Heart right ventricle (tissue), 16 donors: Measurements from ENCODE around the gene CELA2A. TPM values are rescaled to one million over a fixed set of nuclear protein-coding genes. Genes with fewer than 3 reads are reported as not detected.

Experiments
- ATAC-seq, 8 donors: fragments of 200-7000 bp; cut with Tn5 transposase; one replicate each; pipeline ENCODE4 v1.9.1; 2020; ENCODE audit warnings: mild to moderate bottlenecking in 8 of 8, moderate library complexity in 8 of 8, moderate number of reproducible peaks in 1 of 8
- DNase-seq, 2 donors: peaks; one replicate each; pipeline ENCODE4 v3.0.0-alpha.2; 2020
- H3K27ac ChIP-seq, 10 donors: fragments of 200-600 bp; sonication (generic) in 2 of 10; one replicate each; pipeline versions ENCODE4 v1.5.0 to v1.8.0; 2020 to 2022; ENCODE audit warnings: mild to moderate bottlenecking in 3 of 10
- H3K27me3 ChIP-seq, 7 donors: fragments of 200-600 bp; one replicate each; pipeline ENCODE4 v1.8.0; 2021 to 2022; ENCODE audit warnings: mild to moderate bottlenecking in 2 of 7
- H3K36me3 ChIP-seq, 9 donors: fragments of 200-600 bp; sonication (generic) in 1 of 9; one replicate each; pipeline versions ENCODE4 v1.5.0 to v1.8.0; 2020 to 2022; ENCODE audit warnings: mild to moderate bottlenecking in 2 of 9
- H3K4me1 ChIP-seq, 9 donors: fragments of 200-600 bp; sonication (generic) in 1 of 9; one replicate each; pipeline versions ENCODE4 v1.5.0 to v1.8.0; 2020 to 2022; ENCODE audit warnings: mild to moderate bottlenecking in 4 of 9
- H3K4me3 ChIP-seq, 10 donors: fragments of 200-600 bp; sonication (generic) in 2 of 10; one replicate each; pipeline versions ENCODE4 v1.5.0 to v1.8.0; 2020 to 2022; ENCODE audit warnings: mild to moderate bottlenecking in 7 of 10, moderate library complexity in 2 of 10
- H3K9me3 ChIP-seq, 11 donors: fragments of 200-600 bp in 10 of 11; sonication (generic) in 2 of 11; one replicate each; pipeline versions ENCODE4 v1.5.0 to v1.8.0; 2013 to 2022; ENCODE audit warnings: mild to moderate bottlenecking in 2 of 11, control low read depth in 1 of 11, moderate library complexity in 1 of 11
- WGBS, 2 donors: extraction: QIAGEN DNeasy Blood & Tissue Kit; methylation state at CpG; one replicate each; pipeline ENCODE4 v1.1.7; 2013; ENCODE audit warnings: inconsistent platforms in 1 of 2; 5-methylcytosine and 5-hydroxymethylcytosine counted together
- intact Hi-C, 10 donors: fragments of 100-400 bp; cut with DNase I; formaldehyde crosslinking; loops; one replicate each; pipeline versions ENCODE4 v1.11.1 to v1.14.2; 2022
- polyA plus RNA-seq, 2 donors: library from polyadenylated mRNA; stranded (reverse); fragments of 200-250 nt; gene quantifications; one replicate each; pipeline ENCODE4 v1.2.3, GENCODE V29; 2013
- total RNA-seq, 10 donors: library from RNA; stranded (reverse); fragmentation: NEBNext Ultra II Directional in 3 of 10; extraction: Animal tissue kit (Norgen Biotek cat#: 25700) in 3 of 10; gene quantifications; one replicate each; pipeline versions ENCODE4 v1.2.1 to v1.2.4, GENCODE V29; 2021 to 2023
- TF ChIP-seq, protein P1 (sequence below), 9 donors: fragments of 200-600 bp; sonication (generic) in 2 of 9; IDR thresholded peaks; one replicate each; pipeline versions ENCODE4 v1.5.0 to v1.8.0; 2021 to 2022; ENCODE audit warnings: antibody characterized with exemption in 9 of 9, mild to moderate bottlenecking in 5 of 9, moderate library complexity in 1 of 9
- donor health status: Arrhythmogenic right ventricular cardiomyopathy.
- donor health status: ischemic (EF 13 %, LVEDD 7.1; RV severe dilation, severe dysfunction).
- donor health status: healthy with polysubstance abuse.
- donor health status: DM: no; HTN: yes; CAD: no.
- donor health status: DM: no; HTN: no; CAD: no.
- donor health status: ischemic (EF 25% LVEDD 6.9; RV normal size, moderate dysfunction).
- donor health status: ischemic (EF 25% LVEDD 5.7; RV mildly dilated, moderate dysfunction).
- donor health status: healthy.
- donor health status: DM: yes; HTN: yes; CAD: no.
- donor health status: Ischemic cardiomyopathy.
- donor health status: ischemic (EF 35%, LVEDD 5.7; RV mildly dilated, moderate dysfunction).
- donor health status: nonischemic (EF 11% LVEDD 7.7; RV severe dilation, severe dysfunction).
- donor health status: DM: yes; HTN: yes; CAD: no.
- donor health status: PGD.
- donor health status: ischemic (EF 29% LVEDD 5.4; RV normal size, mild dysfunction).
- donor health status: nonischemic (EF 23%, LVEDD 6.1; RV moderate dilation, normal function).

Gene CELA2A
- total and polyA plus RNA-seq, 12 donors, result 0.09 to 1.6 (median 1.1) TPM; not detected in 4

DNA sequence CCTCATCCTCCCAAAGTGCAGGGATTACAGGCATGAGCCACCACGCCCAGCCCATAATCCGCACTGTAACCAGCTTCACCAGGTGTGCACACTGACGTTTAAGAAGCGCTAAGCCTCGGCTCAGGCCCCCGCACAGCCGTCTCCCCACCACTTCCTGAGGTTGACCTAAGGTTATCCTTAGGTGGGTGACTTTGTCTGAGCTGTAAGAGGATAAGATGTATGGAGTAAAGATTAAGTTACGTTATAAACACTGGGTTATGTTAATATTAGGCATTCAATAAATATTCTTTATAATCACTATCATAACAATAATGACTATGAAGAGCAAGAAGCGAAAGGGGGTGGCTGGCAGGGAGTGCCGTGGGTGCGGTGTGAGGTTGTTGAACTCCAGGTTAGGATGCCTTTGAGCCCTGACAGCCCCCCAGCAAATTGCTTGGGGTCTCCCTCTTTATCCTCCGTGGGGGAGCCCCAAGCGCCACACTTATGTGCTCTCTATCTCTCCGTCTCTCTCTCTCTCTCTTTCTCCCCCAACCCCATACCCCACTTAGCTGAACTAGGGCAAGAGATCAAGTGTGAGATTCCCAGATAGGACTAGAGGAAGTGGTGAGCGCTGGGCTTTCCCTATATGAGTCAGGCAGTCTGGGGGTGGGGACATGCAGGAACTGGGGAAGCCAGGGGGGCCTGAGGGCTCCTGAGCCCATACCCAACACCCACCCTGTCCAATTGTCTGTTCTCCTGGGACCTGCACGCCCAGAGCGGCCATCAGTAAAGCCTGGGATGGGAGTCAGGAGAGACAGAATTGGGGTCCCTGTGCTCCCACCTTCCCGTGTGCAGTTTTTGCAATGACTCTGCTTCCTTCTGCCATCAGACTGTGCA, 39.2 kb upstream of the CELA2A start:
- intact Hi-C loops, result no loop called here
- peak in 7 of 8 donors; percentile 23 to 70 (median 42) for ATAC-seq
- DNase-seq, result peak in 1 of 2 donors; percentile 37

DNA sequence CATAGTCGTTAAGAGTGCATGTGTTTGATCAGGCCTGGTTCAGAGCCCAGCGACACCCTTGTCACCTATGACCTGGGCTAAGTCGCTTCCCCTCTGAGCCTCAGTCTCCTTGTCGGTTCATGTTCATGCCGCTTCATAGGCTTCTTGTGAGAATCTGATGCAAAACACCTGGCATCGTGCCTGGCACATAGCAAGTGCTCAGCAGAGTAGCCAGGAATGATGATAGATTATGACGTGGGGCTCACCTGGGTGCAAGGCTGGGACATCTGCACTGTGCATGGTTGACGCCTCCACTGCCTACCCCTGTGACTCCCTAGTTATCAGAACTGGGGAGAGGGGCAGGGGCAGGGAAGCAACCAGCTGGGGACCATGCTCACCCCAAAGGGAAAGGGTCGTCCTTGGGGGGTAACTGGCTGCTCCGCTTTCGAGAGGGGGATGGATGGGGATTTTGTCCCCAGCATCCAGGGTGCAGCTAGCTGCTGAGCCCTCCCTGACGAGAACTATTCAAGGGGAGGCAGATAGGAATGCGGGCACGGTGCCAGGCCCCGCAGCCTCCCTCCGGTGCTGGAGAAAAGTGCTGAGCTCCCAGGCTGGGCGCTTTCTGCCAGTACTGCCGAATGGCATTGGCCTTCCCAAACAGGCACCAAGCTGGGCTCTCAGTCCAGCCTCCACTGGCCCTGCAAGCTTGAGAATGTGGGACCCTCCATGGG, 37.6 kb upstream of the CELA2A start:
- WGBS, 2 donors, result 70 to 73% methylated on average over 18 of the region's 18 CpGs
- DNase-seq, result no peak
- TF ChIP-seq, protein P1, sequence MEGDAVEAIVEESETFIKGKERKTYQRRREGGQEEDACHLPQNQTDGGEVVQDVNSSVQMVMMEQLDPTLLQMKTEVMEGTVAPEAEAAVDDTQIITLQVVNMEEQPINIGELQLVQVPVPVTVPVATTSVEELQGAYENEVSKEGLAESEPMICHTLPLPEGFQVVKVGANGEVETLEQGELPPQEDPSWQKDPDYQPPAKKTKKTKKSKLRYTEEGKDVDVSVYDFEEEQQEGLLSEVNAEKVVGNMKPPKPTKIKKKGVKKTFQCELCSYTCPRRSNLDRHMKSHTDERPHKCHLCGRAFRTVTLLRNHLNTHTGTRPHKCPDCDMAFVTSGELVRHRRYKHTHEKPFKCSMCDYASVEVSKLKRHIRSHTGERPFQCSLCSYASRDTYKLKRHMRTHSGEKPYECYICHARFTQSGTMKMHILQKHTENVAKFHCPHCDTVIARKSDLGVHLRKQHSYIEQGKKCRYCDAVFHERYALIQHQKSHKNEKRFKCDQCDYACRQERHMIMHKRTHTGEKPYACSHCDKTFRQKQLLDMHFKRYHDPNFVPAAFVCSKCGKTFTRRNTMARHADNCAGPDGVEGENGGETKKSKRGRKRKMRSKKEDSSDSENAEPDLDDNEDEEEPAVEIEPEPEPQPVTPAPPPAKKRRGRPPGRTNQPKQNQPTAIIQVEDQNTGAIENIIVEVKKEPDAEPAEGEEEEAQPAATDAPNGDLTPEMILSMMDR (IDR thresholded peaks at IDR 0.05), result no peak
- H3K27ac ChIP-seq, result peak overlapping the region in 1 of 10 donors; percentile 13
- peaks cover 5 to 89% (median 52%) of the 10 kb centered on the region in 9 donors for H3K4me1 ChIP-seq
- intact Hi-C loops, result no loop called here
- ATAC-seq, result no peak
- no peaks in the 10 kb centered on the region for H3K27me3 ChIP-seq
- H3K4me3 ChIP-seq, result no peak overlapping the region
- no peaks in the 10 kb centered on the region for H3K9me3 ChIP-seq
- H3K36me3 ChIP-seq, result peaks cover 0 to 26% (median 0%) of the 10 kb centered on the region in 9 donors

More for the DNA sequence above, 39.2 kb upstream of the CELA2A start:
- Histone ChIP-seq H3K27me3 (no peaks in the 10 kb centered on the region), H3K36me3 (peaks cover 0 to 37% (median 0%) of the 10 kb centered on the region in 9 donors), H3K4me1 (peaks cover 5 to 97% (median 69%) of the 10 kb centered on the region in 9 donors), H3K9me3 (no peaks in the 10 kb centered on the region), H3K4me3 (peak overlapping the region in 1 of 10 donors; percentile 15), H3K27ac (peak overlapping the region; percentile 3 to 96 (median 83))
- 75% methylated on average over 18 of the region's 18 CpGs for WGBS, 2 donors
- TF ChIP-seq, protein P1 (IDR thresholded peaks at IDR 0.05), result no peak

DNA sequence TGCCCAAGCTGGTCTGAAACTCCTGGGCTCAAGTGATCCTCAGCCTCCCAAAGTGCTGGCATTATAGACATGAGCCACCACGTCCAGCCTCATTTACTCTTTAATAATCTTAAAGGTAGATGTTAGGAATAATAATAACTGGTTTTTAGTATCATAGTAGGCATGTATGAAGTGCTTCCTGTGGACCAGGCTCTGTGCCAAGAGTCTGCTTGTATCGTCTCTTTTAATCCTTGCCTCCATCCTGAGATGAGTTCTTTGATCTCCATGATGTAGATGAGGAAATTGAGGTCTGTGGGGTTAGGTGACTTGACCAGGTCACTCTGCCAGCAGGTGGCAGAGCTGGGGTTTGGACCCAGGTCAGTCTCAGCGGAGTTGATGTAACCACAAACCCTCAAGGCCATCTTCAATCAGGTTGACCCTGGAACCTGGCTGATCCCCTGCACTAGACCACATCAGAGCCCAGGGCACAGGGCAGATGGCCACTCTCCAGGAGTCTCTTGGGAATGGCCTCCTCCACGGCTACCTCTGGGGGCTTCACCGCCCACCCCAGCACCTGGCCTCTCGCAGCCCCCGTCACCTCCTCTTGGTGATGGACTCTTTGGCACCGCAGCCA, 35.6 kb upstream of the CELA2A start:
- DNase-seq (no peak), ATAC-seq (no peak)
- TF ChIP-seq, protein P1 (IDR thresholded peaks at IDR 0.05), result no peak
- WGBS, 2 donors, result 84 to 85% methylated on average over 8 of the region's 8 CpGs
- peaks cover 5 to 78% (median 32%) of the 10 kb centered on the region in 9 donors for H3K4me1 ChIP-seq
- no peak overlapping the region for H3K27ac ChIP-seq
- no peaks in the 10 kb centered on the region for H3K9me3 ChIP-seq
- no peak overlapping the region for H3K4me3 ChIP-seq
- H3K36me3 ChIP-seq, result peaks cover 0 to 22% (median 0%) of the 10 kb centered on the region in 9 donors
- intact Hi-C loops, result no loop called here
- H3K27me3 ChIP-seq, result no peaks in the 10 kb centered on the region

DNA sequence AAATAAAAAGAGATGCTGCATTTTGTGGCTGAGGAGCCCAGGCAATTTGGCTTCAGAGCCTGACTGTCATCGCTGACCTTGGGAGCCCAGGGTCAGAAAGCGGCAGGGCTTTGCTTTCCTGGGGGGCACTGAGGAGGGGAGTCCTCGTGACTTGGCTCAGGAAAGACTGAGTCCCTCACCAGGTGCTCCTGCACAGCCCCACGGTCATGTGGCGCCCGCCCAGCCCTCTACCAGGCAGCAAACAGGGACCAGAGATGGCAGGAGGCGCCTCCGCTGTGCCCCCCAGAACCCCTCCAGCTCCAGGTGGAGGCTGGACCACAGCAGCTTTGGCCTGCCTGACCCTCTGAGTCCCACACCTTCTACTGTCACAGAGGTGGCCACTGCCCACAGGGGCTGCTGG, 33.7 kb upstream of the CELA2A start:
- Histone ChIP-seq H3K36me3 (peaks cover 0 to 41% (median 0%) of the 10 kb centered on the region in 9 donors), H3K27ac (no peak overlapping the region), H3K9me3 (no peaks in the 10 kb centered on the region), H3K4me1 (peaks cover 13 to 76% (median 24%) of the 10 kb centered on the region in 9 donors), H3K4me3 (no peak overlapping the region), H3K27me3 (no peaks in the 10 kb centered on the region)
- WGBS, 2 donors, result 95 to 97% methylated on average over 8 of the region's 8 CpGs
- TF ChIP-seq, protein P1 (IDR thresholded peaks at IDR 0.05), result no peak
- intact Hi-C loops, result no loop called here
- ATAC-seq, result no peak
- DNase-seq, result no peak
